ES-I3 (cell line): Measurements from ENCODE around the gene MED12L.

Experiments used
- H3K36me3 ChIP-seq: 2 replicates; pipeline ENCODE4 v1.6.1; 2013; ENCODE audit warnings: mild to moderate bottlenecking, low read length, control low read depth, moderate library complexity; ENCODE audit not compliant: insufficient read depth
- H3K4me1 ChIP-seq: 2 replicates; pipeline ENCODE4 v1.6.1; 2013; ENCODE audit warnings: mild to moderate bottlenecking, control low read depth, low read length; ENCODE audit not compliant: insufficient read depth
- H3K9ac ChIP-seq: 2 replicates; pipeline ENCODE4 v1.6.1; 2013; ENCODE audit warnings: low read depth, mild to moderate bottlenecking, low read length, moderate library complexity
- H3K9me3 ChIP-seq: 2 replicates; pipeline ENCODE4 v1.6.1; 2013; ENCODE audit warnings: mild to moderate bottlenecking, low read length, moderate library complexity; ENCODE audit not compliant: control insufficient read depth, insufficient read depth

The MED12L gene

DNA sequence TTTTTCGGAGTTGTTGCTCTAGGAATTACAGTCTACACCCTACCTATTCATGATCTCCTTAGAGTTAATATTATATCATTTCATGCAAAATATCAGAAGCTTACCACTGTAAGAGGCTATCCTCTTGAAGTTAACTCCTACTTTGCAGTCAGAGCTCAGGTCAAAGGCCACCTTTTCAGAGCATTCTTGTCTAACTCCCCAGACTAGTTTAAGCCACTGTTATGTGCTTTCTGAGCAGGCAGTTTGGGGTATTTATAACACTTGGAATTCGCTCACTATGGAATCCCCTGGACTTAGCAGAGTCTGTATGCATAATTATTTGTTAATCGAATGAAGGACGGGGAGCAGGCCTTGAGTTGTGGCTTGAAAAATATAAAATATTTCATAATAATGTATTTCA lies 21.7 kb downstream of the MED12L start:
- H3K9ac ChIP-seq: no peak overlapping the region
- H3K9me3 ChIP-seq: no peaks in the 10 kb centered on the region
- H3K4me1 ChIP-seq: peaks cover 13% of the 10 kb centered on the region; the same call in 1 of the 2 replicates
- peaks cover 5% of the 10 kb centered on the region; the same call in 1 of the 2 replicates for H3K36me3 ChIP-seq

DNA sequence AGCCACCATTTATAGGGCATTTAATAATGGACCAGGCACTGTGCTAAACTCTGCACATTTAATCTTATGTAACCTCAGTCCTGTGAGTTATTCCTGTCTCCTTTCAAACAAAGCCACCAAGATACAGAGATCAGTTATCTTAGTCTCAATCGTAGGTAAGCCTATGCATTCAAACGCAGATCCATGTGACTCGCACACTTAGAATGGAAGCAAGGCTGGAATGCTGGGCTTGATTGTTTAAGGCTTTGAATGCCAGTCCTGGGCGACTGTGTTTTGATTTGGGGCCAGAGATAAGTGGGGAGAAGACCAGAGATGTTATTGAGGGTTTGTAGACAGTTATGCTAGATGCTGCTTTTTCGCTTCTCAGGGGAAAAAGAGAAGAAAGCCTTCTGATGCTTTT lies 22.2 kb downstream of the MED12L start:
- Histone ChIP-seq H3K4me1 (peaks cover 15% of the 10 kb centered on the region; the same call in 1 of the 2 replicates), H3K9me3 (no peaks in the 10 kb centered on the region), H3K36me3 (peaks cover 5% of the 10 kb centered on the region; the same call in 1 of the 2 replicates), H3K9ac (no peak overlapping the region)

DNA sequence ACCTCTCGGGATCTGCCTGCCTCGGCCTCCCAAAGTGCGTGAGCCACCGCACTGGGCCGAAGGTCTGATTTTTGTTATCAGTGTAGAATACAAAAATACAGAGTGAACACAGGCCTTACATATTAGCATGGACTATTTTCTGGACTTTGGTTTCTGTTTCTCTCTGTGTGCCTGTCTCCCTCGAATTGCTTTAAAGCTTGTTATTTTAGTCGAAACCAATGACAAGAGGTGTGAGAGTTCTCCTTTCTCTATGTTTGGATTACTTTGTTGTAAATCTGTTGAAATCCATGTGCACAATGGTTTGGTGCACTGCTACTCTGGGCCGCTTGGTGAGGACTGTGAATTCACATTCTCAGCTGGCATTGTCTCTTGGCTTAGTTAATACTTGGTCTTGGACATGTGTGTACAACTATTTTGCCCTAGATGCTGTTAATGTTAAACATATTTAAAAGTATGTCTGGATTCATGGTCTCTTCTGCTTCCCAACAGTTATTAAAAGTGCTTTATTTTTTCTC lies 23.9 kb downstream of the MED12L start:
- peaks cover 18% of the 10 kb centered on the region; the same call in 1 of the 2 replicates for H3K4me1 ChIP-seq
- peaks cover 5% of the 10 kb centered on the region; the same call in 1 of the 2 replicates for H3K36me3 ChIP-seq
- H3K9ac ChIP-seq: no peak overlapping the region
- no peaks in the 10 kb centered on the region for H3K9me3 ChIP-seq

DNA sequence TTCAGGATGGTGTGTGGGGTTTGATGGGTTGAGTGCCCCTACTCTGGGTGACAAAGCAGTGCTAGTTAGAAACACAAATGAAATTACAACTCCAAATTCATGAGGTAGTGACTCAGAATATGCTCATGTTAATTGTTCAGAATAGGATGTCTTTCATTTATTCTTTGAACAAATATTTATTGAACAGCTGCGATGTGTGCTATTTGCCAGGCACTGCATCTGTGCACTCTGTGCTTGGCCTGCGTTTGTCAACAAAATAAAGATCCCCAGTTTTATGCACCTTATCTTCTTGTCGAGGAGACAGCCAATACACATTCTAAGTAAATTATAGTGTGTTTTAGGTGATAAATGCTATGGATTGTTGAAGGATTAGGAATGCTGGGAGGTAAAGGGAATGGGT lies 27.3 kb downstream of the MED12L start:
- Histone ChIP-seq H3K9ac (no peak overlapping the region), H3K4me1 (peaks cover 9% of the 10 kb centered on the region; the same call in 1 of the 2 replicates), H3K36me3 (no peaks in the 10 kb centered on the region), H3K9me3 (no peaks in the 10 kb centered on the region)

DNA sequence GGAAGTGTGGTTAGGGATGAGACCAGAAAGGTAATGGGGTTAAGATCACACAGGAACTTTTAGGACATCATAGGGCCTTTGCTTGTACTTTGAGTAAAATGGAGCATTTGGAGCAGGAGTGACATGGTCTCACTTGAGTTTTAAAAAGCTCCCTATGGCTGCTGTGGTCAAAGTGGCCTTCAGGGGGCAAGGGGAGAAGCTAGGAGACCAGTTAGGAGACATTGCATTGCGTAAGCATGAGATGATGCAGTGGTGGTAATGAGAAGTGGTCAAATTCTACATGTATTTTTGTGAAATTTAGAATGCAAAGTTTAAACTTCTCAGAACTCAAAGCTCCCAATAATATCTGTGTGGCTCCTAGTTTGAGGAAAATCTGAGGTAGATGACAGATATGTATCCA lies 27.9 kb downstream of the MED12L start:
- Histone ChIP-seq H3K36me3 (no peaks in the 10 kb centered on the region), H3K9me3 (no peaks in the 10 kb centered on the region), H3K4me1 (peaks cover 9% of the 10 kb centered on the region; the same call in 1 of the 2 replicates), H3K9ac (no peak overlapping the region)

DNA sequence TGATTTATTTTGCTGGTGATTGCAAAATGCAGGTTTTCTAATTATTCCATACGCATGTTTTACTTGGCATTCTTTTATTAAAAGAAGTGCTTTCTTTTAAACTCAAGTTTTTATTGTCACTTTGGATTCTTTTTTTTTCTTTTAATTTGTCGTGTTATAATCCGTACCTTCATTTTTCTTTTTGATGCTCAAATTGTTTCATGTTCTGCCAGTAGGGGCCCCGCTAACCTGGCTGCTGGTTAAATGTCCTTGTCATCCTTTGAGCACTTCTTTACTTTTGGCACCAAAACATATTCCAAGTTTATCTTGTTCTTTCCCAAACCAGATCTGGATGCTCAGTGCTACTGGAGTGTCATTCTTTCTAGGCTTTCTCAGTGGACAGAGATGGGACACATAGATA lies 31.6 kb downstream of the MED12L start:
- H3K4me1 ChIP-seq: peaks cover 5% of the 10 kb centered on the region; the same call in 1 of the 2 replicates
- no peaks in the 10 kb centered on the region for H3K9me3 ChIP-seq
- H3K9ac ChIP-seq: no peak overlapping the region
- no peaks in the 10 kb centered on the region for H3K36me3 ChIP-seq

DNA sequence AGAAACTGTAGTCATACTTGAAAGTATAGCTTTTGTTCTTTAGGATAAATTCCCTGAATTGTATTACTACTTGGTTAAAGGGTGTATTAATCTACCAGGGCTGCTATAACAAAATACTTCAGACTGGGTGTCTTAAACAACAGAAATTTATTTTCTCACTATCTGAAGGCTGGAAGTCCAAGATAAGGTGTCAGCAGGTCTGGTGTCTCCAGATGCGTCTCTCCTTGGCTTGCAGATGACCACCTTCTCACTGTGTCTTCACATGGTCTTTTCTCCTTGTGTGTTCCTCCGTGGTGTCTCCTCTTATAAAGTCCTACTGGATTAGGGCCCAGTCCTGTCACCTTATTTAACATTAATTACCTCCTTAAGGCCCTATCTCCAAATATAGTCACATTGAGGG lies 33.7 kb downstream of the MED12L start:
- Histone ChIP-seq H3K4me1 (no peaks in the 10 kb centered on the region), H3K36me3 (no peaks in the 10 kb centered on the region), H3K9me3 (no peaks in the 10 kb centered on the region), H3K9ac (no peak overlapping the region)

DNA sequence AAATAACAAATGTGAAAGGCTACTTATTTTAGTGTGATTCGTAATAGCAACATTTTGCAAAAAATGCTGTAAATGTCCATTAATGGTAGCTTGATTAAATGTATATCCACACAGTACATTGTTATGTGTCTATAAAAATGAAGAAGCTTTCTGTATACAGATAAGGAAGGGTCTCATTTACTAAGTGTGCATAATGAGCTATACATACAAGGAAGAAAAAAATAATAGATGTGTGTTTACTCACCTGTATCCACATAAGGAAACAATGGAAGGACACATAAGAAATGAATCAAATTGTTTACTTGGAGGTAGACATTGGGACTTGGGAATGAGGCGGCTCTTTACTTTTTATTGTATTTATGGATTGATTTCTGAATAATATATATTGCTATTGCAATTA lies 34.9 kb downstream of the MED12L start:
- Histone ChIP-seq H3K4me1 (no peaks in the 10 kb centered on the region), H3K36me3 (no peaks in the 10 kb centered on the region), H3K9me3 (no peaks in the 10 kb centered on the region), H3K9ac (no peak overlapping the region)

DNA sequence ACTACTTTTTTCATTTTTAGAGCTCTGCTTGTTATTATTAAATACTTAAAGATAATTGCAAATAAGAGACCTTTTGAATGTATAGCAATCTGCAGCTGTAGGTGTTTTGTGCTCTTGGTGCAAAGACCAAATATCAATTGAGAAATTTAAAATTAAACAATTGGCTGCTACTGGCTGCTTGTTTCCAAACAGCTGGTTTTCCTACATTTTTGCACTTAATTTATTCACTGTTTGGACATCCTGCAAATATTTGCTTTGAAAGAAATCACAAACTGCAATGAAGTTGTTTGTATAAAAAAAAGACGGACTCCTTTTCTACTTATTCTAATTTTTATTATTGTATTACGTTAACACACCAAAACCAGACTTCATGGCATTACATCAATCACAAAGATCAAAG lies 35.6 kb downstream of the MED12L start:
- no peaks in the 10 kb centered on the region for H3K9me3 ChIP-seq
- H3K36me3 ChIP-seq: no peaks in the 10 kb centered on the region
- H3K4me1 ChIP-seq: no peaks in the 10 kb centered on the region
- no peak overlapping the region for H3K9ac ChIP-seq

DNA sequence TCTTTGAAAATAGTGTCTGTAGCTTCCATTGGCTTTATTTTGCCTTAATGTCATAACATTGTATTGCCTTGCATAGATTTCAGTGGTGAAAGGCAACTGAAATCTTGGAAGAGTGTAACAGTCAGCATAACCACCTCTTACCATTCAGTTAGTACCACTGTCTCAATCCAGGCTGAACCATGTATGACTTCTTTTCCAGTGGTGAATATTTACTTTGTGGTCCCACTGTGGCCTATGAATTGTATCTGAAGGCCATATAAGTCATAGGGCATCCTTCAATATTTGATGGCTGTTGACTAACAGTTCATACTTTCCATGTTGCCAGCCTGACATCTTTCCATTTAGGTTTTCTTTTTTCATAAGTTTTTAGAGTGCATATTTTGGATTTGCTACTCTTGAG lies 38.4 kb downstream of the MED12L start:
- Histone ChIP-seq H3K4me1 (no peaks in the 10 kb centered on the region), H3K9ac (no peak overlapping the region), H3K9me3 (no peaks in the 10 kb centered on the region), H3K36me3 (peaks cover 3% of the 10 kb centered on the region; the same call in 1 of the 2 replicates)

DNA sequence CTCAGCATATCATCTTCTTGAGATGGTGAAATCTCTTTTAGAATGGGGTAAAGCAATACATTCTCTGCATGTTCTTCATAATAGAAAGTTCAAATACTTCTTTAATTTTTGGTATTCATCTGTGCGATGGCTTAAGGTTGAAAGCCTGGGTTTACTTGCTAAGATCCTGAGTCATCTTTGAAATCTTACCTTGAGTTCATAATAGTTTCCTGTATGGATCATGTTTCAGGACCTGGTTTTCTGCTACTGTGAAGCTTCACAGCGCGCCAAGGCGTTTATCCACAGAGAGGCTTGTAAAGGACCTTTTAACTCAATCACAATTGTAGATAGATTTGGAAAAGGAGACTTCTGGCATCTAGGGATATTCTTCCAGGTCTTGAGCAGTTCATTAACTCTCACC lies 39.0 kb downstream of the MED12L start:
- peaks cover 6% of the 10 kb centered on the region; the same call in 1 of the 2 replicates for H3K36me3 ChIP-seq
- no peaks in the 10 kb centered on the region for H3K9me3 ChIP-seq

DNA sequence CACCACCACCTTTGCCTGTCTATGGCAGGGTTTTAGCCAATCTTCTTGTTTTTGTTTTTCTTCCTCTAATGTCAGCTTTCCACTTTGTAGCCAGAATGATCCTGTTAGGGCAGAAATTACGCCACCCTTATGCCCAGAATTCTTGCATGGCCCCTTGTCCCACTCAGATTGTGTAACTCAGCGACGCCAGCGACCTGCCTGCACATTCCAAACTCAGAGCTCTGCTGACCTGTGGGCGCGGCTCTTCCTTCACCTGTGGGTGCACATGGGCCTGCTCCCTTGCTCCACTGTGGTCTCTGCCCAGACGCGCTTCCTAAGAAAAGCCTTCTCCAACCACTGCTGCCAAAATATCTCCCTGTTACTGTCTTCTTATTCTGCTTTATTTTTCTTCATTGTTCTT lies 45.0 kb downstream of the MED12L start:
- no peaks in the 10 kb centered on the region for H3K4me1 ChIP-seq
- H3K36me3 ChIP-seq: peaks cover 6% of the 10 kb centered on the region; the same call in 1 of the 2 replicates
- no peaks in the 10 kb centered on the region for H3K9me3 ChIP-seq
- H3K9ac ChIP-seq: no peak overlapping the region

More for the DNA sequence above, 39.0 kb downstream of the MED12L start:
- no peaks in the 10 kb centered on the region for H3K4me1 ChIP-seq
- H3K9ac ChIP-seq: no peak overlapping the region

DNA sequence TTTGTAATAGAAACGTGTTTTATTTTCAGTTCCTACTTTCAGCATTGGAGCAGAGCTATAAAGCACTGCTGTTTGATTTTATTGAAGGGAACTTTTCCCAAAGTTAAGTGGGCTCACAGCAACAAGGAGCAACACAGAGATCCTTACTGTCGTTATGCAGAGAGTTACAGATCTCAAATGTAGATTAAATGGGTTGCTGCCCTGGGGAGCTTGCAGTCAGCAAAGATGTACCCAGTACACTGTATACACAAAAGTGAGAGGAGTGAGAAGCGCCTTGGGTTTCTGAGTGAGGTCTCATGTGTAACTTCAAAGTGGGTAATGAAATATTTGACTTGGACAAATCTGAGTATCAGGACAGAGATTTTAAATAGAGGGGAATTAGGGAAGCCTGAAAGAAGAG lies 47.7 kb downstream of the MED12L start:
- Histone ChIP-seq H3K9me3 (no peaks in the 10 kb centered on the region; the same call in 1 of the 2 replicates), H3K4me1 (no peaks in the 10 kb centered on the region), H3K36me3 (peaks cover 6% of the 10 kb centered on the region; the same call in 1 of the 2 replicates), H3K9ac (no peak overlapping the region)

DNA sequence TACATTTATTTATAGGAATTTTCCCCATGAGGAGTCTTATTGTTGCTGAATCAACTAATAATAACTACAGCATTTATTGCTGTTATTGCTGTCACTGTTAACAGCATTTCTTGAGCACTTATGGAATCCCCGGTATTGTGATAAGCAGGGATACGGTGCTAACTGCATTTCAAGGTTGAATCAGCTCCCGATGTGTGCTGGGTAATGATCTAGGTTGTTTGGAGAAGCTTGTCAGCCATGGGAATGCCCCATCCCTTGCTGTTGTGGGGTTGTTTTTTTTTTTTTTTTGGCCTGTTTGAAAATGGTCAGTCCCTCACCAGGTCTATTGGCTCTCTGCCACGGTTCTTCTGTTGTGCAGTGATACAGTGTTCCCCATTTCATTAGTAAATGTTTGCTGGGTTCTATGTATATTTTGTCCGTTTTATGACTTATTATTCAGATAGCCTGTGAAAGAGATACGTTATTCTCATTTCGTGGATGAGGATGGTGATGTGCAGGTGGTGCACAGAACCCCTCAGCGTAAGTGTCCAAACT lies 48.5 kb downstream of the MED12L start:
- Histone ChIP-seq H3K36me3 (peaks cover 2% of the 10 kb centered on the region; the same call in 1 of the 2 replicates), H3K4me1 (no peaks in the 10 kb centered on the region), H3K9ac (no peak overlapping the region), H3K9me3 (no peaks in the 10 kb centered on the region; the same call in 1 of the 2 replicates)

DNA sequence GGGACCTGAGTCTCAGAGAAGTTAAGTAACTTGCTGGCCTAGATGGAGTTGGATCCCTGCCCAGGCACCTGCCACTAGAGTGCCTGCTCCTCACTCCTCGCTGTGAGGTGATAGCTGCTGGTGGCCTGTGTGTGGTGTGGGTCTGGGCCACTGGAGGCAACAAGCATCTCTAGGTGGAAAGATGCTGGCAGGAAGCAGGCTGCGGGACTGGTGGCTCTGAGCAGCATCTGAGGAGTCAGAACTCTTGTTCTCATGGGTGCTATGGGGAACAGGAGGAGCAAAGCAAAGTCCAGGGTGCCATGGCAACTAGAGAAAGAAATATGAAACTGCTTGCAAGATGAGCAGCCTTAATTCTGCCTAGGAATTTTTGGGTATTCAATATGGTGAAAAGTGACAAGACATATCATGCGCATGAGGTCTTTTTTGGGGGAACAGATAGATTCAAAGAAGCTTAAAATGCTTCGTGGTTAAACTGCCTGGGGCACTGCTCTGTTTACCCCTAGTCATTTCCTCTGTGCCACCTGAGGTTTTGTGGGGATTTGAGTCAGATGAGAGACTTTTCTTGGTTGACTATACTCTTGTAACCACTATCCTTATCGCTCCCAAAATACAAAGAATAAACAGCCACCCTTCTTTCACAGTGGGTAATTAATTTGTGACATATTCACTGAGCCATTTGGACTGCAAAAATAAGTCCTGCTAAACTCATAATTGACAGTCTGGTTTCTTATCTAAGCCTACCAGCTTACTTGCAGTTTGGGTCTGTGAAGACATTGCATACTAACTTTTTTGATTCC lies 50.3 kb downstream of the MED12L start:
- no peaks in the 10 kb centered on the region; the same call in 1 of the 2 replicates for H3K9me3 ChIP-seq
- no peaks in the 10 kb centered on the region for H3K4me1 ChIP-seq
- no peak overlapping the region for H3K9ac ChIP-seq
- H3K36me3 ChIP-seq: no peaks in the 10 kb centered on the region
